PFSK-1 (cell line): ENCODE data around the gene ARHGAP19.

Source experiments
- FOXP2 ChIP-seq: optimal IDR thresholded peaks from 2 replicates; pipeline ENCODE3; 2011; ENCODE audit warnings: borderline replicate concordance, control low read depth, inconsistent platforms; ENCODE audit not compliant: insufficient read depth; ENCODE audit errors: extremely low read length, extremely low read depth
- POLR2AphosphoS5 ChIP-seq: IDR thresholded peaks from 2 replicates; pipeline ENCODE4 v1.6.1; 2012; ENCODE audit warnings: low read depth, mild to moderate bottlenecking, control low read depth, low read length, moderate library complexity
- REST ChIP-seq, 2 experiments: IDR thresholded peaks; 2 replicates each; pipeline versions ENCODE4 v1.6.1 to v1.8.0; 2011 to 2012; ENCODE audit warnings: low read depth in 2 of 2, low read length in 2 of 2, control low read depth in 1 of 2, inconsistent platforms in 1 of 2, mild to moderate bottlenecking in 1 of 2, moderate library complexity in 1 of 2; ENCODE audit not compliant: insufficient read depth in 1 of 2
- SIN3A ChIP-seq: IDR thresholded peaks from 2 replicates; pipeline ENCODE4 v1.6.1; 2012; ENCODE audit warnings: mild to moderate bottlenecking, low read length, moderate library complexity, borderline replicate concordance; ENCODE audit not compliant: insufficient read depth
- TAF1 ChIP-seq: IDR thresholded peaks from 2 replicates; pipeline ENCODE4 v1.6.1; 2012; ENCODE audit warnings: low read length, control low read depth, borderline replicate concordance; ENCODE audit not compliant: insufficient read depth

GRCh38 chr10:97175586-97175985 is 116.9 kb downstream of the ARHGAP19 start:
- TF ChIP-seq TAF1 (no peak), POLR2AphosphoS5 (no peak), SIN3A (no peak), REST (IDR thresholded peaks at IDR 0.05; ENCODE audit: insufficient read depth in 1 of 2, low read depth in 2 of 2, low read length in 2 of 2) (no peak), FOXP2 (no peak)
